NCI-H2227 (cell line): ENCODE measurements around the gene HOXA9.

Experiments
- DNase-seq: peaks from one replicate; lab custom pipeline; 2025; ENCODE audit not compliant: unreplicated experiment; lab: John Stamatoyannopoulos, UW

The HOXA9 gene

DNA sequence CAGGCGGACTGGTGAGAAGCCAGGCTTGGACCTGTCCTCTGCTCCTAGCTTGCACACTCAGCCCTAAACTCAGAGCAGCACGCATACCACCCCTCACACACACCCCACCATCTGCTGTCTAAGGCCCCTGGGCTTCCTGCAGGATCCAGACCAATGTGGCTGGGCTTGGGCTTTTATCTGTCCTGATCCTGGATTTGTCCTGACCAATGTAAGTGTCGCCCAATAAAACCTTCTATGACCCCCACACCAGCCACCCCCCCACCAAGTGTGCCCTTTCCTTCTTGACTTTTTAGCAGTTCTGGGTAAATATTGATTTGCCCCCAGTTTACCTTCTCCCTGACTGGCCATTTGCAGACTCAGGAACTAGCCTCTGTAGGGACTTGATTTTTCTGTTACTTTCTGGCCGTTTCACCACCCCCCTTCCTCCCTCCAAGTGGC lies 36.3 kb upstream of the HOXA9 start:
- no peak for DNase-seq

DNA sequence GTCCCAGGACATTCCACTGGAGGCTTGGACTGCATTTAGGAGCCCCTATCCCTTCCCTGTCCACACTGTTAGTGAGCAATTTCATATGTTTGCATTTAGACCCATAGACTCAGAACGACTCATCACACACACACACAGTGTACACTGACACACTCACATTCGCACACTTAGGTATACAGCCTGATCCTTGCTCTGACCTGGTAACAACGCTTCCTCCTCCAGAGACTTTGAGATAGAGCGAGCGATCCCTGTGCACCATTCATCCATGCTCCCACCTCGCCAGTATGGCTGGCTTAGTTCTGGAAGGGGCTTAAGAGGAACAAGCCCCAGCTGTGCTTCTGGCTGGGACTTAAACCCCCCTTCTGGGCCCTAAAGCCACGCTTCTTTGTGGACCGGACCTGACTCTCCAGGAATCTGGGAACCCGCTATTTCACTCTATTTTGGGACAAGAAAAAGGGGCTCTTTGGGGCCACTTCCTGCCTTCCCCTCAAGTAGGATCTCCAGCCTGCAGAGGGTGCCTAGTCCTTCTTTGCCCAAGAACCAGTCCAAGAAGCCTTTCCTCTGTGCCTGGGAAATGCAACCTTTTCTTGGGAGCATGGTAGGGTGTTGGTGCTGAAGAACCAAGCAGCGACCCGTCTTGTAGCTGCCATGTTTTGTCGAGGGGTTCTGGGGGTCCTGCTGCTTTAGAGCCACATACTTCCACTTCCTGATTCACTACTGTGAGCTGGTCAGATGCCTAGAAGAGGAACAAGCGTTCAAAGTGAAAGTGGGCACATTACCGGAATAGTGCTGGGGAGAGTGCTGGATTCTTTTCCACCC lies 35.6 kb upstream of the HOXA9 start:
- DNase-seq: no peak

DNA sequence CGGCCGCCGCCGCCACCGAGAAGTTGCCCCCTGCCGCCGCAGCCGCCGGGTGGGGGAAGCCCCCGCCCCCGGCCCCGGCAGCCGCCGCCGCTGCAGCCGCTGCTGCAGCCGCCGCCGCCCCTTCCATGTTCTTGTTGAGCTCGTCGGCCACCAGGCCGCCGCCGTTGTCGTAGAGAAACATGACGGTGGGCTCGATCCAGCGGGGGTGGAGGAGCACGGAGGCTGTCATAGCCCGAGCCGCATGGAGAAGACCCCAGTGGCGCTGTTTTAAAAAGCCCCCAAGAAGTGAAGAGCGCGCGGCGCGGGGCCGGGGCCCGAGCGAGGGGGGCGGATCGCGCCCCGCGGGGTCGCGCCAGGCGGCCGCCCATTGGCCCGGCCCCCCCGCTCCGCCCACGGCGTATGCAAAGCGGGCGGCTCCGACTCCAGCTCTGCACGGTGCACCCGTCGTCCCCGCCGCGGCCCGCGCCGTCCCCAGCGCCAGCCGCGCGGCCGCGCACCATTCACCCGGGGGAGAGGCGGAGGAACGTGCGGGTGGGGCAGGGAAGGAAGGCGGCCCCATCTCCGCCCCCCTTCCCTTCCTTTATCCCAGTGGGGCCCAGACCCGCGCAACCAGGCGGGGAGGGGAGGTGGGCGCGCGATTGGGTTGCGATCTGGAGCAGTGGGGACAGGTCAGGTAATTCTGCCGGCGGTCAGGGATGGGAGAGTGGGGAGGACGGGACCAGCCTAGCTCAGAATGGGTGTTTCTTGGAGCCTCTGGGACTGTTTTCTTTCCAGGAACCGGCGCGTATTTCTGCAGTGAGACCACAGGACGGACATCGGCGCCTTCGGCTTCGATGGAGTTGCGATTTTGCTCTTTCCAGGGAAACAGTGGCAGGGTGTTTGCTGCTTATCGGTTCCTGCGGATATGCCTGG lies 34.8 kb upstream of the HOXA9 start, which contains the start of gene HOXA13:
TSS of gene HOXA13 (minus strand) at position 243 of the 912 bp plus-strand sequence. CDS start at position 229, 14 bp downstream.
- peak; percentile 47 for DNase-seq

DNA sequence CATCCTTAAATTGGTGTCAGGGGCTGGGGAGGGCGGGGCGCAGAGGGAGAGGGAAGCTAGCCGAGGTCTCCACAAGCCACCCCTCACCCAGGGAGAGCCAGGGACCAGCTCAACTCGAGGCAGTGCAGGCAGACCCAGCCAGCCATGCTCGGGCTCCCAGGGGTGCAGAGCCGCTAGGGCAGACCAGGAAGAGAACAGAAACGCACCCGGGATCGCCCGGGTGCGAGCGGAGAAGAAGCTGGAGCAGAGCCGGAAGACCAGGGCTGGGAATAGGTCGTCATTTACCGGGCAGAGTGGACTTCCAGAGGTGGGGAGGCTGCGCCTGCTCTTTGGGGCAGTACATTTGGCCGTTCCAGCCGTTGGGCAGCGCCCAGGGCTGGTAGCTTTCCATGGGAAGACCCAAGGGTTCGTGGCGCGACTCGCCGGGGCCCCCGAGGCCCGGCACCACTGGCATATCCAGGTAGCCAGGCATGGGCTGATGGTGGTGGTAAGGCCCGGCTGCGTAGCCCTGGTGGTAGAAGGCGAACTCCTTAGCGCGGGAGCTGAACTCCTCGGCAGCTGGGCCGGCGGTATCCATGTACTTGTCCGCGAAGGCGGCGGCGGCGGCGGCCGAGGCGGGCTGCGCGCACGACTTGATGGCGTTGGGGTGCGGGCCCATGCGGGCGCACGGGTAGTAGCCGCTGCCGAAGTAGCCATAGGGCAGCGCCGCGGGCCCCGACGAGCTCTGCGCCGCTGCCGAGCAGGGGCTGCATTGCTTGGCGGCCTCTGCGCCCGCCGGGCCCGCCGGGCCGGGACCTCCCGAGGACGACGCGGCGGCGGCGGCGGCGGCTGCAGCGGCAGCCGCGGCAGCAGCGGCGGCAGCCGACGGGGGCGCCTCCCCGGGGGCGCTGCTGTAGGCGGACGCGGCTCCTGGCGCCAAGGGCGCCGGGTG lies 33.8 kb upstream of the HOXA9 start:
- DNase-seq: no peak

DNA sequence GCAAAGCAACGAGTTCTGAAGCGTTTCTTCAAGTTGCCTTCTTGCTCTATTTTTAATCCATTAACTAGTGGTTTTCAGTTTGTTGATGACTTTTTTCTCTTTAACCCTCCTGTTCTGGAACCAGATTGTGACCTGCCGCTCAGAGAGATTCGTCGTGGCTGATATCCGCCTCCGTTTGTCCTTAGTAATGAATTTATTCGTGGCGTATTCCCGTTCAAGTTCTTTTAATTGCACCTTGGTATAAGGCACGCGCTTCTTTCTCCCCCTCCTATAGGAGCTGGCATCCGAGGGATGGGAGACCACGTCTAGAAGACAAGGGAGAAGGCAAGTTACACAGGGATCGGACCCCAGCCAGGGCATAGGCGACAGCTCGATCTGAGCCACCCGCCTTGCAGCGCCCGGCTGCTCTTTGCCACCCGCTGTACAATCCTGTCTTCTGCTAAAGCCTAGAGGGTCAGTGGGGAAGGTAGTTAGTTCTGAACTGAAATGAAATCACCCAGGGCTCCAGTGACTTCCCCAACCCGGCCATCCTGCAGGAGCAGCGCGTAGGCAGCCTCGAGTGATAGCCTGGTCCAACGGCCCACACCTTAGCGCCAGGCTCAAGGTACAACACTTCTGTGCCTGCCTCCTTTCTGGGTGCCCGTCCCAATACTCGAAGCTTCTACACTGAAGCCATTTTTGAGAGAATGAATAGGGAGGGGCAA lies 33.0 kb upstream of the HOXA9 start:
- DNase-seq: no peak

- no peak for DNase-seq
These were observed 32.1 kb upstream of the HOXA9 start for GRCh38 chr7:27197137-27198042.

DNA sequence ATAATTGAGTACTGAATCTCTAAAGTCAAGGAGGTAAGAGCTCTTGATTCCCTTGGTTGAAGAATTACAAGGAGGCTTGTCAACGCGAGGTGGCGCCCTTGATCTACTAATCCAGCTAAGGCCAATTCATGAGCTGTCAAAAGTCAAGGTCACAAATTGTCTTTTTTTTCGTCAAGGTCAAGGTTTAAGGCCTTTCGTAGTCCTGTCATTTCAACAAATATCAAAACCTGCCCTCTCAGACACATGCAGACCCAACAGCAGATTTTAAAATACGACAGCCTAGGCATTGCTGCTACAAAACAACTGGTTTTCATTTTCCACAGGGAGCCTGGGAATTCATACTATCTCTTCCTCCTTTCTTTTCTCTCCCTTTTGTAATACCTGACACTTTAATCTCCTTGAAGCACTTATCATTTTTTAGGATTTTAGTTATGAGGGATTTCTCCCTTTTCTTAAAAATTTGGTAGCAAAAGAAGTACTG lies 31.0 kb upstream of the HOXA9 start:
- DNase-seq: peak; percentile 69

- no peak for DNase-seq
These were observed 29.5 kb upstream of the HOXA9 start for GRCh38 chr7:27194686-27195379.

GRCh38 chr7:27194002-27194352 lies 28.6 kb upstream of the HOXA9 start:
- DNase-seq: no peak

- DNase-seq: no peak
These were observed 28.1 kb upstream of the HOXA9 start for GRCh38 chr7:27193335-27194001.

GRCh38 chr7:27192546-27193334 lies 27.4 kb upstream of the HOXA9 start:
- DNase-seq: no peak

GRCh38 chr7:27191833-27192545 lies 26.7 kb upstream of the HOXA9 start:
- no peak for DNase-seq

GRCh38 chr7:27191161-27191731 lies 25.9 kb upstream of the HOXA9 start:
- DNase-seq: no peak

DNA sequence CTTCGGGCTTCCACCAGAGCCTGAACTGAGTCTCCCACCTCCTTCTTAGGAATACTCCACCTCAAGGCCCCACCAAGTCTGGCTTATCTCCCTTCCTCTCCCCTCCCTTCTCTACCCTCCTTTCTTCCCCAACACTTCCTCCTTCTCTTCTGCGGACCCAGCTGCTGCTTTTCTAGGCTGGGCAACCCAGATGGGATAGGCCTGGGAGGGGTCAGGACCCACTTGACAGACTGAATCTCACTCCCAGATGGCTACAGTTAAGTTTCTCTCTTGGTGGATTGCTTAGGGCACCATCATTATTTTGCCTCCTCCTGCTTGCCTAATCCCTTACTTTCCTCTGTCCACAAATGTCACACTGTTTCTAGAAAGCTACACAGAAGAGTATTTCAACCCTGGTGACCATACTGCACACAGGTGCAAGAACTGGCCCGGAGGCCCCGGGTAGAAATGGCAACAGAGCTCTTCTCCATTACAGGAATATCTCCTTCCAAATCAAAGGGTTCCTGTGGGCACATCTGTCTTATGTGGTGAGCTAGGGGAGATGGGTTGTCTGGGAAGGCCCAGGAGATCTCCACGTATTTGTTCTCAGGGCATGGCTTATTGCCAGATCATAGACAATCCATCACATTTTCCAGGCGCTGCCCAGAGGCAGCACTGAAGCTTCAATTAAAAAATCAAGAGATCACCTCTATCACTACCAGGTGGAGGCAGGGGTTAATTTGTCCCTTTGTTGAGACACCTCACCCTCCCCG lies 24.8 kb upstream of the HOXA9 start:
- DNase-seq: no peak

GRCh38 chr7:27189295-27189996 lies 24.1 kb upstream of the HOXA9 start:
- DNase-seq: no peak
